HCT116 (cell line): ENCODE data around the gene TMEM100. TPM values are rescaled to one million over a fixed set of nuclear protein-coding genes. Genes with fewer than 3 reads are reported as not detected.
A peak's percentile ranks its signal among the peaks of the same experiment; 100 is the strongest.

ENCODE experiments used
- ATAC-seq: fragments of 200-7000 bp; cut with Tn5 transposase; 2 replicates; pipeline ENCODE4 v1.9.1; 2020; ENCODE audit warnings: mild to moderate bottlenecking, moderate library complexity
- BruUV-seq: library from RNA; stranded (reverse); fragments of 400-500 nt; replicated peaks from 2 replicates; lab custom pipeline; 2021; lab: Mats Ljungman, UMichigan
- CTCF ChIA-PET: fragments of 300-600 bp; sonication (Branson Sonifier 250); formaldehyde crosslinking; loops from one replicate; lab custom pipeline; 2021; ENCODE audit warnings: antibody characterized with exemption; lab: Charles Lee
- POLR2A ChIA-PET: fragments of 300-600, 350-600 bp; sonication (Branson Sonifier 250); formaldehyde crosslinking; loops from one replicate; lab custom pipeline; 2021; ENCODE audit warnings: antibody characterized with exemption; lab: Charles Lee
- RAD21 ChIA-PET, 2 experiments: fragments of 300-600 bp; sonication (Branson Sonifier 250); formaldehyde crosslinking; loops; one replicate each; lab custom pipeline; 2023; ENCODE audit warnings: low total read pairs in 2 of 2; ENCODE audit not compliant: uncharacterized antibody in 2 of 2, unreplicated experiment in 2 of 2, low non-redundant PET in 1 of 2; lab: Charles Lee
- DNase-seq: peaks from one replicate; pipeline ENCODE4 v3.0.0-alpha.2; 2010; ENCODE audit warnings: low read depth, low spot score
- H2AFZ ChIP-seq: fragments of 200-600 bp; shearing (Covaris generic), sonication (generic); 2 replicates; pipeline ENCODE4 v1.6.1; 2017; ENCODE audit warnings: low read depth, mixed run types, mixed read lengths, antibody characterized with exemption, low read length; ENCODE audit not compliant: poor library complexity, severe bottlenecking
- H3K27ac ChIP-seq: 2 replicates; pipeline ENCODE4 v1.5.1; 2012; ENCODE audit warnings: low read depth, low read length
- H3K27me3 ChIP-seq: fragments of 200-600 bp; sonication (generic); 2 replicates; pipeline ENCODE4 v1.6.1; 2016; ENCODE audit warnings: mixed run types, low read length, mixed read lengths; ENCODE audit not compliant: insufficient read depth
- H3K36me3 ChIP-seq, 2 experiments: fragments of 200-500 bp in 1 of 2; fragments of 200-600 bp in 1 of 2; sonication (Bioruptor generic) in 1 of 2; sonication (generic) in 1 of 2; 2 replicates each; pipeline versions ENCODE4 v1.5.1 to v1.6.1; 2014 to 2016; ENCODE audit warnings: low read length in 2 of 2, inconsistent platforms in 1 of 2, mixed read lengths in 1 of 2, mixed run types in 1 of 2; ENCODE audit not compliant: insufficient read depth in 2 of 2, control insufficient read depth in 1 of 2
- H3K4me1 ChIP-seq, 2 experiments: fragments of 200-600 bp in 1 of 2; sonication (generic) in 1 of 2; 2 replicates each; pipeline versions ENCODE4 v1.5.1 to v1.6.1; 2012 to 2017; ENCODE audit warnings: low read length in 2 of 2, inconsistent platforms in 1 of 2, mild to moderate bottlenecking in 1 of 2, mixed read lengths in 1 of 2, mixed run types in 1 of 2, moderate library complexity in 1 of 2; ENCODE audit not compliant: insufficient read depth in 2 of 2, control insufficient read depth in 1 of 2
- H3K4me2 ChIP-seq: fragments of 200-600 bp; sonication (generic); 2 replicates; pipeline ENCODE4 v1.6.1; 2017; ENCODE audit warnings: mixed run types, low read length, mixed read lengths
- H3K4me3 ChIP-seq, 2 experiments: fragments of 200-600 bp in 1 of 2; sonication (generic) in 1 of 2; replicated peaks in 1 of 2; 2 replicates each; pipeline ENCODE4 v1.5.1; 2011 to 2016; ENCODE audit warnings: low read length in 2 of 2, control low read depth in 1 of 2, low read depth in 1 of 2, mild to moderate bottlenecking in 1 of 2, mixed read lengths in 1 of 2, mixed run types in 1 of 2
- H3K79me2 ChIP-seq: fragments of 200-600 bp; sonication (generic); 2 replicates; pipeline ENCODE4 v1.6.1; 2017; ENCODE audit warnings: mild to moderate bottlenecking, mixed run types, low read length, moderate library complexity, mixed read lengths; ENCODE audit not compliant: insufficient read depth
- H3K9ac ChIP-seq: fragments of 200-600 bp; sonication (generic); 2 replicates; pipeline ENCODE4 v1.6.1; 2016; ENCODE audit warnings: low read length, mixed read lengths
- H3K9me2 ChIP-seq: fragments of 200-600 bp; sonication (generic), shearing (Covaris generic); 2 replicates; pipeline ENCODE4 v1.6.1; 2017; ENCODE audit warnings: mixed run types, mild to moderate bottlenecking, moderate library complexity; ENCODE audit not compliant: insufficient read depth
- H3K9me3 ChIP-seq, 2 experiments: fragments of 200-500 bp in 1 of 2; fragments of 200-600 bp in 1 of 2; sonication (Bioruptor generic) in 1 of 2; sonication (generic) in 1 of 2; 2 replicates each; pipeline ENCODE4 v1.6.1; 2014 to 2017; ENCODE audit warnings: low read length in 2 of 2, mixed read lengths in 2 of 2, inconsistent platforms in 1 of 2, low read depth in 1 of 2, mild to moderate bottlenecking in 1 of 2, mixed run types in 1 of 2, moderate library complexity in 1 of 2; ENCODE audit not compliant: control insufficient read depth in 1 of 2, insufficient read depth in 1 of 2
- H4K20me1 ChIP-seq: fragments of 200-600 bp; sonication (generic), shearing (Covaris generic); 2 replicates; pipeline ENCODE4 v1.6.1; 2017; ENCODE audit warnings: mixed run types, mild to moderate bottlenecking, moderate library complexity; ENCODE audit not compliant: insufficient read depth
- CEBPB ChIP-seq: IDR thresholded peaks from 2 replicates; pipeline ENCODE4 v1.6.1; 2012; ENCODE audit warnings: low read depth
- RAD21 ChIP-seq: IDR thresholded peaks from 2 replicates; pipeline ENCODE4 v1.6.1; 2012; ENCODE audit warnings: low read depth, mild to moderate bottlenecking
- SRF ChIP-seq: IDR thresholded peaks from 2 replicates; pipeline ENCODE4 v1.6.1; 2012; ENCODE audit warnings: low read depth
- intact Hi-C: fragments of 100-400 bp; cut with micrococcal nuclease; formaldehyde crosslinking; loops from 2 replicates; pipeline ENCODE4 v1.10.0; 2022
- total RNA-seq: library from RNA; stranded (reverse); gene quantifications from one replicate; pipeline ENCODE4 v1.2.1, GENCODE V29; 2021; ENCODE audit not compliant: unreplicated experiment
- TF ChIP-seq, protein P1 (sequence below), 3 experiments: fragments of 200-600 bp in 1 of 3; sonication (generic) in 1 of 3; IDR thresholded peaks in 2 of 3; conservative IDR thresholded peaks in 1 of 3; 2 replicates each; pipeline ENCODE4 v1.5.1; 2012 to 2017; ENCODE audit warnings: low read depth in 2 of 3, low read length in 2 of 3, antibody characterized with exemption in 1 of 3, borderline replicate concordance in 1 of 3, control low read depth in 1 of 3, mild to moderate bottlenecking in 1 of 3, mixed read lengths in 1 of 3, mixed run types in 1 of 3, moderate library complexity in 1 of 3; ENCODE audit not compliant: insufficient read depth in 1 of 3
- TF ChIP-seq, protein P2 (sequence below): IDR thresholded peaks from 2 replicates; pipeline ENCODE4 v1.6.1; 2012

TMEM100 gene
- total RNA-seq, 1 experiment from 2014 or later = not detected

DNA sequence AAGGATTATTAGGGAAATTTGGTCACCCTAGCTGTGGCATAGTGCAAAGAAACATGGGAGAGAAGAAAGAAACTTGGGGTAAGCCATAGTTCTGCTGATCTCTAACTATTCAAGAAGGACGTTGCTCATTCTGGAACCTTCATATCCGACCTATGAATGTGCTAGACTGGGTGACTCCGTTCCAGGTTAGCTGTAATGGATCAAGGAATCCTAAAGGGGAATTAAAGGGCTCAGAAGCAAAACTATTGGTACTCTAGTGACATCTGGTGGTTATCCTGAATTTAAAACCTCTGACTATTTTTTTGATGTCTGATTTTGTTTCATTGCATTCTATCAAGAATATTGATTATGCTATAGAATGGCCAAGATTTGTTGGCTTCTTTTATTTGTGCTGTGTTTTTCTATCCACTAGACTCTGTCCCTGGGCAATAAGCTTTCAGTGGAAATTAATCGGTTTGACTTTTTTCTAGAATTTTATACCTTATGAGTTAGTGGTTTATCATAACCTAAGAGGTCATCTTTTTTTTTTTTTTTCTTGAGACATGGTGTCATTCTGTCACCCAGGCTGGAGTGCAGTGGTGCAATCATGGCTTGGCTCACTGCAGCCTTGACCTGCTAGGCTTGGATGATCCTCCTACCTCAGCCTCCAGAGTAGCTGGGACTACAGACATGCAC, 47.7 kb upstream of the TMEM100 start:
- ChIA-PET RAD21 (interaction anchor here (0.8 to 1.2 kb wide), 4 partner anchors 169 to 244 kb away, joined by 3 read pairs; no protein-coding TSS in a partner anchor), POLR2A (no interaction called here), CTCF (interaction anchor here (0.7 to 4.8 kb wide), 13 partner anchors 11 to 550 kb away, joined by 3 to 25 read pairs (median 8); partner anchors contain the start of gene PCTP)
- Histone ChIP-seq H3K9ac (no peak overlapping the region), H3K79me2 (no peaks in the 10 kb centered on the region), H3K4me2 (no peak overlapping the region), H3K9me3 (no peaks in the 10 kb centered on the region), H2AFZ (no peak overlapping the region), H3K27me3 (no peaks in the 10 kb centered on the region), H4K20me1 (no peaks in the 10 kb centered on the region), H3K27ac (no peak overlapping the region), H3K4me1 (no peaks in the 10 kb centered on the region), H3K9me2 (no peaks in the 10 kb centered on the region), H3K4me3 (no peak overlapping the region), H3K36me3 (peaks cover 0 to 2% of the 10 kb centered on the region in 2 experiments; a peak in 1 of 4 replicates)
- ATAC-seq (peak; percentile 90), DNase-seq (peak; percentile 43)
- no peak for TF ChIP-seq SRF
- TF ChIP-seq CEBPB = 0 out of 2 replicates have a peak, but pooled peaks have one; percentile 20
- TF ChIP-seq, protein P1, sequence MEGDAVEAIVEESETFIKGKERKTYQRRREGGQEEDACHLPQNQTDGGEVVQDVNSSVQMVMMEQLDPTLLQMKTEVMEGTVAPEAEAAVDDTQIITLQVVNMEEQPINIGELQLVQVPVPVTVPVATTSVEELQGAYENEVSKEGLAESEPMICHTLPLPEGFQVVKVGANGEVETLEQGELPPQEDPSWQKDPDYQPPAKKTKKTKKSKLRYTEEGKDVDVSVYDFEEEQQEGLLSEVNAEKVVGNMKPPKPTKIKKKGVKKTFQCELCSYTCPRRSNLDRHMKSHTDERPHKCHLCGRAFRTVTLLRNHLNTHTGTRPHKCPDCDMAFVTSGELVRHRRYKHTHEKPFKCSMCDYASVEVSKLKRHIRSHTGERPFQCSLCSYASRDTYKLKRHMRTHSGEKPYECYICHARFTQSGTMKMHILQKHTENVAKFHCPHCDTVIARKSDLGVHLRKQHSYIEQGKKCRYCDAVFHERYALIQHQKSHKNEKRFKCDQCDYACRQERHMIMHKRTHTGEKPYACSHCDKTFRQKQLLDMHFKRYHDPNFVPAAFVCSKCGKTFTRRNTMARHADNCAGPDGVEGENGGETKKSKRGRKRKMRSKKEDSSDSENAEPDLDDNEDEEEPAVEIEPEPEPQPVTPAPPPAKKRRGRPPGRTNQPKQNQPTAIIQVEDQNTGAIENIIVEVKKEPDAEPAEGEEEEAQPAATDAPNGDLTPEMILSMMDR (IDR thresholded peaks at IDR 0.05 in 2 of 3, conservative IDR thresholded peaks at IDR 0.05 in 1 of 3; ENCODE audit: borderline replicate concordance in 1 of 3, insufficient read depth in 1 of 3, low read depth in 2 of 3, low read length in 2 of 3) = peak; percentile 48 to 83 (median 77)
- peak; percentile 82 for TF ChIP-seq RAD21
- intact Hi-C loops = loop anchor here (1.0 kb wide), 2 partner anchors 169 to 244 kb away; no protein-coding TSS in a partner anchor
- BruUV-seq = no TSS peak

DNA sequence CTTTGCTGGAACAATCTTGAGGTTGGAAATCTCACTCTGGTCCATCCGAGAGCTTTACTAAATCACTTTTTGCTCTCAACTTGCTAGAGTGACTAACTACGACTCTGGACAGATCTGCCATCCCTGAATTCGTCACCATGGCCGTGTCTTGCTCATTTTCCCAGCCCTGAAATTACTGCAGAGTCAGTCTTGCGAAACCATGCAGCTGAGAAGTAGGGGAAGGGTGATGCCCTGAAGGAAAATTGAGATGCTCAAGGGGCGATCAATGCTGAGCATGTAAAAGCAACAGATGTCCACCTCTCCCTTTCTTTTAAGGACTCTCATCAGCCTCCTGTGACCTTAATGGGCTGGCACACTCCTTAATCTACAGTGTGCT, 46.9 kb upstream of the TMEM100 start:
- BruUV-seq = no TSS peak
- DNase-seq (no peak), ATAC-seq (no peak)
- ChIA-PET RAD21 (interaction anchor here (0.8 to 1.2 kb wide), 4 partner anchors 168 to 244 kb away, joined by 3 read pairs; no protein-coding TSS in a partner anchor), POLR2A (no interaction called here), CTCF (interaction anchor here (0.8 to 4.8 kb wide), 11 partner anchors 15 to 550 kb away, joined by 3 to 25 read pairs (median 9); partner anchors contain the start of gene PCTP)
- H3K9ac ChIP-seq = no peak overlapping the region
- no peaks in the 10 kb centered on the region for H3K27me3 ChIP-seq
- no peak overlapping the region for H3K4me2 ChIP-seq
- H3K79me2 ChIP-seq = no peaks in the 10 kb centered on the region
- H3K9me2 ChIP-seq = no peaks in the 10 kb centered on the region
- H3K9me3 ChIP-seq = no peaks in the 10 kb centered on the region
- TF ChIP-seq, protein P2, sequence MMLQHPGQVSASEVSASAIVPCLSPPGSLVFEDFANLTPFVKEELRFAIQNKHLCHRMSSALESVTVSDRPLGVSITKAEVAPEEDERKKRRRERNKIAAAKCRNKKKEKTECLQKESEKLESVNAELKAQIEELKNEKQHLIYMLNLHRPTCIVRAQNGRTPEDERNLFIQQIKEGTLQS = no peak
- peak; percentile 49; the same call in 1 of the 2 replicates for TF ChIP-seq CEBPB
- H3K4me1 ChIP-seq = no peaks in the 10 kb centered on the region
- H3K27ac ChIP-seq = no peak overlapping the region
- H3K36me3 ChIP-seq = no peaks in the 10 kb centered on the region
- no peaks in the 10 kb centered on the region for H4K20me1 ChIP-seq
- H3K4me3 ChIP-seq = no peak overlapping the region
- intact Hi-C loops = loop anchor here (10.0 kb wide), 1 partner anchor 415 kb away; no protein-coding TSS in a partner anchor
- no peak overlapping the region for H2AFZ ChIP-seq
